NB4 (cell line): ENCODE measurements around the gene PRKCSH.

ENCODE experiments used
- DNase-seq: peaks from one replicate; pipeline ENCODE4 v3.0.0; 2010; ENCODE audit warnings: low read depth
- H3K4me3 ChIP-seq: one replicate; pipeline ENCODE4 v1.5.1; 2011; ENCODE audit warnings: mild to moderate bottlenecking, low read depth, low read length, moderate library complexity
- CTCF ChIP-seq: IDR thresholded peaks from one replicate; pipeline ENCODE4 v1.5.1; 2012; ENCODE audit warnings: low read depth, low read length
- MAX ChIP-seq: IDR thresholded peaks from 2 replicates; pipeline ENCODE4 v1.6.1; 2011; ENCODE audit warnings: low read depth, low read length
- MYC ChIP-seq: IDR thresholded peaks from 2 replicates; pipeline ENCODE4 v1.6.1; 2011; ENCODE audit warnings: low read depth, low read length
- POLR2A ChIP-seq: IDR thresholded peaks from 2 replicates; pipeline ENCODE4 v1.6.1; 2011; ENCODE audit warnings: mild to moderate bottlenecking; ENCODE audit not compliant: insufficient read length; ENCODE audit errors: extremely low read depth

Gene PRKCSH

GRCh38 chr19:11482384-11483050, 47.1 kb downstream of the PRKCSH start:
- no peak overlapping the region for H3K4me3 ChIP-seq
- peak; percentile 91 for DNase-seq

GRCh38 chr19:11483366-11484111, 48.1 kb downstream of the PRKCSH start:
- H3K4me3 ChIP-seq, result no peak overlapping the region
- DNase-seq, result no peak
- TF ChIP-seq POLR2A, result no peak
- TF ChIP-seq MAX, result no peak
- no peak for TF ChIP-seq MYC
- no peak for TF ChIP-seq CTCF

More at GRCh38 chr19:11482384-11483050, 47.1 kb downstream of the PRKCSH start:
- peak; percentile 100 for TF ChIP-seq MAX
- peak; percentile 99 for TF ChIP-seq MYC
- TF ChIP-seq CTCF, result peak; percentile 60
- TF ChIP-seq POLR2A, result no peak

- TF ChIP-seq MYC (no peak), MAX (no peak), CTCF (no peak), POLR2A (no peak)
- H3K4me3 ChIP-seq, result no peak overlapping the region
- no peak for DNase-seq
These were observed 49.9 kb downstream of the PRKCSH start for GRCh38 chr19:11485245-11485837.

GRCh38 chr19:11486661-11487503, 51.4 kb downstream of the PRKCSH start:
- DNase-seq, result no peak
- no peak for TF ChIP-seq MAX
- H3K4me3 ChIP-seq, result no peak overlapping the region

- no peak for DNase-seq
- H3K4me3 ChIP-seq, result no peak overlapping the region
- TF ChIP-seq MAX, result no peak
- no peak for TF ChIP-seq POLR2A
- no peak for TF ChIP-seq MYC
- TF ChIP-seq CTCF, result no peak
These were observed 53.9 kb downstream of the PRKCSH start for GRCh38 chr19:11489378-11489777.
